HG03354 (cell line): Measurements from ENCODE around the gene IKZF3.
"Not testable (repeated sequence)": the region's sequence is repeated elsewhere in the genome, so short reads cannot be mapped to it uniquely, and the experiment has no call there.

Source experiments
- ATAC-seq: cut with Tn5 transposase; IDR thresholded peaks from one replicate; pipeline ENCODE4 v1.9.1; 2021; ENCODE audit warnings: mild to moderate bottlenecking; ENCODE audit not compliant: unreplicated experiment, poor library complexity, severe bottlenecking

IKZF3 gene

DNA sequence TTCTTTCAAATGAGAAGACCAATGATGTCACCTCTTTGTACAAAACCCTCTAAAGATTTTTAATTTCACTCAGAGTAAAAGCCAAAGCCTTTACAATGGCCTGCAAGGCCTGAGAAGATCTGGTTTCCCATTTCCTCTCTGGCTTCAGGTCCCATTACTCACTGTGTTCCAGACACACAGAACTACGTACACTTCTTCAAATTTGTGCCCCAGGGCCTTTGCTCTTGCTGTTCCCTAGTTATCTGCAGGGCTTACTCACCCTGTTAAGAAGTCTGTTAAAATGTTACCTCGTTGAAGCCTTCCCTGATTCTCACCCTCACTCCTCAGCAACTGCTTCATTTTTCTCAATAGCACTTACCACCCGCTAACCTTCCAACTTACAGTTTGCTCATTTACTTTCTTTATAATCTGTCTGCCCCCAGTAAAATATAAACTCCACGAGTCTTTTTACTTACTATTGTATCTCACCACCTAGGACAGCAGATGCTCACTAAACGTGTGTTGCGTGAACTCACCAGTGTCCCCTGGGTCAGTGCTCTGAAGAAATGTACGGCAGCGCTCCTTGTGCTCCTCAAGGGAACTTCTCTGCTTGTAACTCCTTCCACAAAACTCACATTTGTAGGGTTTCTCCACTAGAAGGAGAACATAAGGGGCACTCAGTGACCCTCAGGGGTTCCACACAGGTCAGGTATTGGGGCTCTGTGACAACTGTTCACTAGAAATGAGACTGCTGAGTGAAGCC is 76.2 kb downstream of the IKZF3 start:
- ATAC-seq, result no peak

DNA sequence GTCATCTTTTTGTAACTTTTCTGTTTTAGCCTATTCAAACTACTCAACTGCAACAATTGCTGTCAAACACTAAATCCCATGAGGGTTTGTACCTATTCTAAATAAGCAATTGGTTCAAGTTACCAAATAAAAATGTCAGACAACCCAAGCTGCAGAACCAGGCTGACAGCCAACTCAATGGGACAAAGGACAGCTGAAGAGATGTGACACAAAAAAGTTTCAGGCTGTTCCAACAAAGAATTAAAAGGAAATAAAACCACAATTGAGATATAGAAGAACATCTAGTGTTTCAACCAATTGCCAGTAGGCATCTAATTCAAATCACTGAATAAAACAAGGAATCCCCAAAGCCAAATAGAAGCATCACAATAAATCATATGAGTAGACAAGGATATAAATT is 77.1 kb downstream of the IKZF3 start:
- no peak for ATAC-seq

DNA sequence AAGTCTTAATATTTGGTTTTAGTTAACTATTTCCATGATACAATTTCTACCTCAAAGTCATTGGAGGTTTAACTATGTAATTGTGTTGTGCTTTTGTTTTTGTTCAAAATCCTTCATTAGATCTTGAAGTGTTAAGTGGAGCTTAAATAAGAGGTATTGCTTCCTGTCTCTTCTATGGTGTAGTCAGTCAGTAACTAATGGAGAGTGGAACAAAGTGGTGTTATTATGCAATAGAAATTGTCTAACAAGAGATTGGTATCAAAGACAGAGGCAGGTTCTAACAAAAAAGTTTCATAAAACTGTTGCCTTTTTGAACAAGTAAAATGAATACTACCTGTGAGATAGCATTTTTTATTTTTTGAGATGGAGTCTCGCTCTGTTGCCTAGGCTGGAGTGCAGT is 81.1 kb downstream of the IKZF3 start:
- ATAC-seq, result no peak

DNA sequence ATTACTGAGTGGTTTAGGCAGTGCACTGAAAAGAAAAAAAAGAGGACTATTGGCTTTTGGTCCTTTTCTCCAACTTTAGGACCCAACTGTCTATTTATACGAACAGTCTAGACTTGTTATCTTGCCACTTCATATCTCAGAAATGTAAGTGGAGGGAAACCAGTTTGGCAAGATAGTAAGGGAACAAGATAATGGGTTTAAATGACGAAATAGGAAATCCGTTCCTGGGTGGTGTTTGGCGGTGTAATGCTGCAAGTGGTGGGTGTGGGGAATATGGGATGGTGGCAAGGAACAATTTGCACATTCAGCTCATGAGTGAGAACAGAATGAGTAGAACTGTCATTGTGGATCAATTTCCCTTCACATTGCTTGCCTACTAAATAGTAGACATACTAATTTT is 81.6 kb downstream of the IKZF3 start:
- no peak for ATAC-seq

DNA sequence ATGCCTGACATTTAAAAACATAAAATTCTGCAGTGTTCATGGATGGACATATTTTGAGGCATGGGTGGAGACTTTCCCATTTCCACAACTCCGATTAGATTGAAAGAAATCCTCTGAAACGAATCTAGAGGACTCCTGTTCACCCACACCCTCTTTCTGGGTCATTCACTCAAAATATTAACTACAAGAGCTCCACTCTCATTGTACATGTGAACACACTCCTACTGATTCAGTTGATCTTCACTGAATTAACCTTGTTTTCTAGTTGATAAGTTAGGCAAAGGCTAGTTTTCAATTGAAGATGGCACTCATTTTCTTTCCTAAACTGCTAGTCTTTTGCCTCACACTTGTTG is 82.3 kb downstream of the IKZF3 start:
- no peak for ATAC-seq

DNA sequence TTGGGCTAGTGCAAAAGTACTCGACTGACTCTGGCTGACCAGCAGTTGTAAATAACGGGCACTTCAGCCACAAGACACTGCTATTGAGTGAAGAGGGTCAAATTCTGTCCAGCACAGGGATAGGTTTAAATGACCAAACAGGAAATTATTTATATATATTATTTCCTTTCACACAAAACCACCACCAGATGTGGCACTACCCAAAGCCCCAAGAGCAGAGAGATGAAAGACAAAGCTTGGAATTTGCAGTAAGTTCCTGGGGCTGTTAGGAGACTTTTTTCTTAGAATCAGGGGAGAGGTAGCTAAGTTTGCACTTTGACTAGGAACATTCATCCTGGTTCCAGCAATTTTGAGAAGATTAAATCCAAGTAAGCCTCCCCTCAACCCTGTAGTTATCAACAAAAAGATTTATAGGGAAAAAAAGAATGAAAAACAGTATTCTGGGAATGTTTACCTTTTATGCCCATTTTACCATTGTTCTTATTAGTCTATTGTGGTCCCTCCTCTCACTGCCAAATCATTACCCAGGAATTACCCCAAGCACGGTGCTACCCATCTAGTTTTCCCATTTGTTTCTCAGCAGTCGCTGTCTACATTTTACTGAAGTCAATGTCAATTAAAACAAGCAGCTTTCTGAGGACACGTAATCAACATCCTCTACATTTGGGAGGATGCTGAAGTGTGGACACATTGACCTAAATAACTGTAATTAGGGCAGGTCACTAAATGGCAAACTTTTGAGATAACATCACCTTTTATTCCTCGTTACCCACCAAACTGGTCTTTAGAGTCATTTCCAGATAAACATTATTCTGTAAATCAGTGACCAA is 82.9 kb downstream of the IKZF3 start:
- no peak for ATAC-seq

DNA sequence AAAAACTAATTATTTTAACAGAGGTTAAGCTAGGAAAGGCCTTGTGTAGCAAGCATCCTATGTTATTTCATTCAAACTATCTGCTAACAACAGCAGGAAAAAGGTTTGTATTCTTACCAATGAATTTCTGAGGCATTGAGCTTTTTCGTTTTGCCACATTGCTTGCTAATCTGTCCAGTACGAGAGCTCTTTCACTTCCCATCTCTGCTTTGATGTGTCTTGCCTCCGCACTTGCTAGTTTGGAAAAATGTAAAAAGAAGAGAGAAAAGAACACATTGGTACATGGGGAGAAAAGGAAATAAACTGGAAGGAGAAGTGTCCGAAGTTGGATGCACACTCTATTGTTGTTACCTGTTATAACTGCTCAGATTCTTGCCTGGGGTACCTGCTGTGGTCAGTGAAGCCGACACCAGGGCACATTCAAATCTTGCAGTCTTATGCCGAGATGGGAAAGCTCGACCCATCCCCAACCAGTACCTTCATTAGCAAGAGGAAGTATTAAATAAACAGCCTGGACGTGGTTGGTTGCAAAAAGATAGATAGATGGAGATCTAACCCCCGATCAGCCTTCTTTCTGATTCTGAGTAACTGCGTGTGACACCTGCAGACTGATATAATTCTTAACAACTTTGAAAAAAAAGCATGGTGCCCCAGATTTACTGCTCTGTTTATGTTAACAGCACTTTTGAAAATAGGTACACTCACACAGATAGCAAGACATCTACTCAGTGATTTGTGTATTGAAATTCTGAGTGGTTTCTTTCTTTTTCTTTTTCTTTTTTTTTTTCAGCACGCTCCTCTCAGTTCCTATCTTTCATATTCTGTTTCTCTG is 86.4 kb downstream of the IKZF3 start:
- ATAC-seq, result peak; percentile 55

DNA sequence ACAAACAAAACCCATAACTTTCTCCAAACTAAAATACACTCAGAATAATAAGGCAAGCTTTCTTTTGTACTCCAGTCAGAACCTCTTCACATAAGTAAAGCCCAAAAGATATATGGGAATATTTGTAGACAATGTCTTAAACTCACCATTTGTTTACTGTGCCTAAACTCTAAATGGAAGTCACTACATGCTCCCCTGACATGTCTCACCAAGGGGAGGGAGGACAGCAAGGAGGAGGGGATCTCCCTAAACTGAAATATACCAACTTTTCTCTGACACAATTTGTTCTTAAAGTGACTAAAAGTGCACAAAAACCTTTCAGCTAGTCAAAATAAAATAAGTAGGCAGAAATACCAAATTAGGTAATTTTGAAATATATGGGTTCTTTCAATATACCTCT is 87.9 kb downstream of the IKZF3 start:
- ATAC-seq, result no peak

DNA sequence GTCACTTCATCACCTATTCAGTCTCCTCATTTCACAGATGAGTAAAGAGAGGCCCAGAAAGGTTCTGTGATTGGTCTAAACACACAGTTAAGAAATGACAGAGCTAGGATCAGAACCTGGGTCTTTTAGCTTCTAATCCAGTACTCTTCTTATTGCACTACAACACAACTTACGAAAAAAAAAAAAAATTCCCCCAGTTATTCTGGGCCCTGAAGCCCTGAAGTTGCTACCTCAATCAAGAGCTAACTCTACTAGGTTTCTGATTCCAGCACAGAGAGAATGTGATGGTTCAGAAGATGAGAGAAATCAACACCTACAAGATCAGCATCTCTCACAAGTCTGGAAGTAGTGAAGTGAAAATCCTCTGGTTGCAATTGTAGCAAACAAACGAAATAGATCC is 89.1 kb downstream of the IKZF3 start:
- ATAC-seq, result no peak

DNA sequence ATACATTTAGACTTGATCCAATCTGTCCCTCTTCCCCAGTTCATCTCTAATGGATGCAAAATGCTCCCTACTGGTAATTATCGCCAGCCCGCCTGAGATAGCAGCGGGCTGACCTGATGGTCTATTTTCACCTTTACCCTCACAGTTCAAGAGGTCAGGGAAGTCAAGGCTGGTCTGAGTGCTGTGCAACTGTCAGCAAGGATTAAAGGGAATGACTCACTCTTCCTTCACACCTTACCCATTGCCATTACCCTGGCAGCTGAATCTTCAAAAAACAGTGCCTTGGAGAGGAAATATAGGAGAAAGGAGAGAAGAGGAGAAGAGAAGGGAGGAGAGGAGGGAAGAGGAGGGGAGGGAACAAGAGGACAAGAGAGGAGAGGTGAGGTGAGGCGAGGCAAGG is 90.1 kb downstream of the IKZF3 start:
- ATAC-seq, result no peak

DNA sequence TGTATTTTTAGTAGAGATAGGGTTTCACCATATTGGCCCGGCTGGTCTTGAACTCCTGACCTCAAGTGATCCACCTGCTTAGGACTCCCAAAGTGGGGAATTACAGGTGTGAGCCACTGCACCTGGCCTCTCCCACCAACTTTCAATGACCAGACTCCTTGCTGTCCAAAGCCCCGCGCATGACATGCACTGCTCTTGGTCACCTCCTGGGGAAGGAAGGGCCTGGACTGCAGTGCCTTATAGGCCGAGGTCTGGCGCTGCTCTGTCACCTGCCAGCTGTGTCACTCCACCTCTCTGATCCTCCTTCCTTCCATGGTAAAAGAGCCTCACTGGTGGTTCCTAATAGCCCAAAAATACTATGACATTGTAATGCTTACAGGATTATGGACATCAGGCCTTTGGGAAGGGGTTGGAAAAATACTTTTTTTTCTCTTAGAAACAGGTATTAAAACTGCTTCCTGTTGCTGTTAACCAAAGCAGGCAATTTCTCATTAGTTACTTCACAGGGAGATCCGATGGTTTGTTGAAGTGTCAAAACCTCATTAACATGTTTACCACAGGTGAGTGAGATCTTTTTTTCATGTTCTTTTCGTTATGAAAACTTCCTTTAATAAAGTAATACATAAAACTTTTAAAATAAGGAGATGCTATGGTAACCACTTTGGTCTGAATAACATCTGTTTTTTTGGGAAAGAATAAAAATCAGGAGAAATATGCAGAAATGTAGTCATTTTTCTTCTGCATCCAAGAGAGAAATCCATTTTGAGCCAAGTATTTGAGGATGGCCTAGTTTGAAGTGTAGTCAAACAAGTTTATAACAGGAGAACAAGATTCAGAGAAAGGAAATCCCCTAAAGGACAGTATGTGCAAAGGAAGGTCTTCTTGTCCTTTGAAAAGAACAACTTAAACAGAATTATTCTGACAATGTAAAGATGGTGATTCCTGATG is 90.9 kb downstream of the IKZF3 start:
- ATAC-seq, result no peak

DNA sequence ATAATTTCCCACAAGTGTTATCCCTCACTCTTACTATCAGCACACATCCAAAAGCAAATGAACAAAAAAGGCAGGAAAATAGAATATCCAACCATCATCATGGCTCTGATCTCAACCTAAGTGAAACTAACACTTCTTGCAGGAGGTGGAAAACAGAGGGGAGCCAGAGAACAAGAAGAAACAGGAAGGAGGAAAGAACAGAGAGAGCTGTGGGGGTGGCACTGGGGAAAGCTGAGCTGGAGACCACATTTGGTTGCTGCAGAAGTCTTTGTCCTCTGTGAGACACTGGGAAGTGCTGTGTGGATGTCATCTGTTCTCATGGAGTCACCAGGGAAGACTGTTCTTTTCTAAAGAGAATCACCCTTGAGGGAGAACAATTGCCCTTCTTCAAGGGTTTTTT is 91.7 kb downstream of the IKZF3 start:
- ATAC-seq, result no peak

DNA sequence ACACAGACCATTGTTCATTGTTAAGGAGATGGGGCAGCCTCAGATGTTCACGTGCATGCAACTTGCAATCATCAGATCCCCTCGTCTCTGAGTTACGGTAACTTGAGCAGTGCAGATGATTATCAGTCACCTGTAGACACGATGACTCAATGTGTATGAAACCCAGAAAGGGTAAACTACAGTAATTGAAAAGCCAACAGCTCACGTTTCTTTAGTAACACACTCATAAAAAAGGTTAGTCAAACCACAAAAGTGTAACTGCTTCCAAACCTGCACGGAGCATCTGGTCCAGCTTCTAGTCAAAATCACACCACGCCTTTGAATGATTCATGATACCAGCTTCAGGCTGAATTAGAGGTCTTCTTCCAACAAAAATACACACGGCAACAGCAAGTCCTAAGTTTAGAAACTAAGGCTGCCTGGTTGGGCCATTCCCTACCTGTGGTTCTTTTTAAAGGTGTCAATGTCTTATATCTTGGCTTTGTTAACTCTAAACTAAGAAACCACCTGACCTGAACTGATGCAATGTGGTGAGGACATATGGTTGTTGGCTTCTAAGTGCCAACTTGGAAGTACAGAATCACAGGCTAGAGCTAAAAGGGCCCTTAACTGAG is 94.0 kb downstream of the IKZF3 start:
- peak; percentile 68 for ATAC-seq

DNA sequence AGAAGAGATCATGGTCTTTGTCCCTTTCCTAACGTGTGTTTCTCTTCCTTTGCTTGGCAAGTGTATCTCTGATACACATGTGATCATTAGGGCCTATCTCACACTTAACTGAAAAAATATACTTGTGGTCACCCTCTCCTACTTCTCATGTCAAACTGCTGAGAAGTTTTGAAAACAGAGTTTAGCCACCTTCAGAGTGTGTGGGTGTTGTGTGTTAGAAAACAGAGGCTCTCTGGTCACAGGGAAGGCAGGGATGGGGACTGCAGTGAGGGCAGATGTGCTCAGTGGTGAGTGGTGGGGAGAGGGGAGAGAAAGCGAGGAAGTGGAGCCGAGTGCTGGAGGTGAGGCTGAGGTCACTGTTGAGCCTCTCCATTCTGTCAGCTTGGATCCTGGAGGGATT is 97.0 kb downstream of the IKZF3 start:
- no peak for ATAC-seq

DNA sequence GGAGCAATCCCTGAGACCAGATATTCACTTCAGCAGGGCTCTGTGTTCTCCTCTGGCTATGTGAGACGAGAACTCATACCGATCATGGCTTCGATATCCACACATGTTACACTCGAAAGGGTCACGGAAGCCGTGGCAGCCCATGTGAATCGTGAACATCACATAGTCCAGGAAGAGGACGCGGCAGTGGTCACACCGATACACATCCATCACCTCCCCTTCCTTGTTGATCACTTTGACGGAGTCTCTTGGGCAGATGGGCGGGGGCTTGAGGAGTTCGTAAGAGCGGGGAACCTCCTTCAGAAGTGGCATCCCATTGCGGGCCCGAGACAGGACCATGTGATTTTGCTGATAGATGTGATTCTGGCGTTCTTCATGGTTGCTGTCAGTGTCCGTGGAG is 98.3 kb downstream of the IKZF3 start:
- ATAC-seq, result no peak

DNA sequence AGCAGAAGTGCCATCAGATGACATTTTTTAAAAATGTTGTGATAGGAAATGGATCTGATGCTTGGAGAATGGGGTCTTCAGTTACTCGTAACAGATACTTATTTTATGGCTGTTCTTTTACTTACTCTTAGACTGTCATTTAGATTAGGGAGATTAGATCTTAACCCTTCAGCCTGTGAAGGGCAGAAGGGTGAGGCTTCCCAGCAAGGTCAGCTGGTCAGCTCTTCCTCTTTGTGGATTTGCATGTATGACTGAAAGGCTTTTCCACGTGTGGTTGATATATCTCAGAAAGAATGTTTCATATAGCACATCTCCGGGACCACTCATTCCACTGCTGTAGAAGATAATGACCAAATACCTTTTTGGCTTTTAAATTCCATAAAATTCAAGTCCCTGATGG is 98.9 kb downstream of the IKZF3 start:
- ATAC-seq, result no peak

DNA sequence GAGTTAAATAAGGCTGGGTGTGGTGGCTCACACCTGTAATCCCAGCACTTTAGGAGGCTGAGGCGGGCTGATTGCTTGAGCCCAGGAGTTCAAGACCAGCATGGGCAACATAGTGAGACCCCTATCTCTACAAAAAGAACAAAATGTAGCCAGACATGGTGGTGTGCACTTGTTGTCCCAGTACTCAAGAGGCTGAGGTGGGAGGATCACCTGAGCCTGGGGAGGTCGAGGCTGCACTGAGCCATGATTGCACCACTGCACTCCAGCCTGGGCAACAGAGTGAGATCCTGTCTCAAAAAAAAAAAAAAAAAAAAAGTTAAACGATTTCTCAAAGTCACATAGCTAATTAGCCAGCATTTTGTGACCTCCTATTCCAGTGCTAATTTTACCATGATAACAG is 99.9 kb downstream of the IKZF3 start:
- ATAC-seq, result not testable (repeated sequence)

DNA sequence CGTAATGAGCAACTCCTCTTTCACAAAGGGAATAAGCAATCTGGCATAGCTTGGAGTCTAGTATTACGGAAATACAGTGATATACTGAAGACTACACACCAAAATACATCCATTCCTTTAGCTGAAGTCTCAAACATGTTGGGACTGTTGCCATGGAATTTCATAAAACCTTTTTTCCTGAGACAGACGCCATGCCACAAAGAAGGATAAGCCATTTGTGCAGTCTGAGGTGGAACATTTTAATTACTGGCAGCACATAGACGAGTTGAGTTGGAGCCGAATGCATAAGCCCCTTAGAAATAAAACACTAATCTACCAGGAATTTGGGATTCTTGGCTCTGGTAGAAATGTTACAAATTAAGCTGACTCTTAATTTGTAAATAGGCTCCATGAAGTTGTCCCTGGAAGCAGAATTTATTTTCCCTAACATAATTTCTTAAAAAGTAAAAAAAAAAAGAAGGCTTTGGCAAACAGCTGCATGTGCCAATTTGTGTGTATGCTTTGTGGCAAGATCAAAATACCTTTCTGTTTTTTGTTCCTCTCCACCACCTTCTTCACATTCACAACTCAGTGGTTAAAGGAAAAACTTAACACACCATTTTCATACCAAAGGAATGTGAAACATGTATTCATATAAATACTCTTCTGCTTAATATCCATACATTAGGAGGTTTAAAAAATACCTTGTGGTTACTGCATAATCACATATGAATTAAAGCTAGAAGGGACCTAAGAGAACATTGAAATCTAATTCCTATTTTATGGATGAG is 100.9 kb downstream of the IKZF3 start:
- no peak for ATAC-seq
